ENCODE data around the gene LDLRAD3. TPM values are rescaled to one million over a fixed set of nuclear protein-coding genes. Genes with fewer than 3 reads are reported as not detected.

Gene LDLRAD3
- total RNA-seq, 1 experiment from 2014 or later, result 28.1 TPM

DNA sequence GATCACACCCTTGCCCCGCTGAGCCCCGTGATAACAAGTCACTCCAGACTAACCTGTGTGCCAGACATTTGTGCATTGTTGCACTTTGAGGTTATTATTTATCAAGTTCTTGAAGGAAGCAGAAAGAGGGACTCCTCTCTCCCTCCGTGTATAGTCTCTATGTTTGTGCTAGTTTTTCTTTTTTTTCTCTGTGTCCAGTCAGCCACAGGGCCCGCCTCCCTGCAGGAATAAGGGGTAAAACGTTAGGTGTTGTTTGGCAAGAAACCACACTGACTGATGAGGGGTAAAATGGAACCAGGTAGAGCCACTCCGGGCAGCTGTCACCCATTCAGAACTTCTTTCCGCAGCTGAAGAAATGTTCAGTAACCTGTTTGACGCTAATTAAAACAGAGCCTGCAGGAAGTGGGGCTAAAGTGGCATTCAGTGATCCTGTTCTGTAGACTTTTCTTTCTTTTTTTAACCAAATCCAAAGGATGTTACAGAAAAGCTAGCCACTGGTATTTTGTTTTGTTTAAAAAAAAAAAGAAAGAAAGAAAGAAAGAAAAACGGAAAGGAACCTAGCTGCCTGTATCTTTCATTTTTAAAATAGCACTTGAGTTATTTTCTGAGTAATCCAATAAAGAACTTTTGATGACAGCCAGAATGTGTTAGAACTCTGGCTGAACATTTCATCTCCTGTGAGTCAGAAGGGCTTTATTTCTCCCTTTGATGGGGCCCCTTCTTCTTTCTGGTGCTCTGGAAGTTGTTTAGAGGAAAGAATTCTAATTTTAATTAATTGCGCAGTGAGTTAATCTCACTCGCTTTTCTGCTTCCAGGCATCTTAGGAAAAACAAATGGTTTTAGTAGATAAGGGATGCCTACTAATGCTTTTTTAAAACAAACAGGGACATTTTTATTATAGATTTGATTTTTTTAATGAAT is 287.2 kb downstream of the LDLRAD3 start:
- Histone ChIP-seq H3K4me3 (ENCODE audit: low read depth in 2 of 2, low read length in 2 of 2) (no peak overlapping the region), H3K27me3 (ENCODE audit: control insufficient read depth, insufficient read depth, low read length) (no peaks in the 10 kb centered on the region), H3K27ac (ENCODE audit: low read length) (no peak overlapping the region), H3K36me3 (ENCODE audit: control insufficient read depth, insufficient read depth, low read length) (no peaks in the 10 kb centered on the region), H3K9me3 (ENCODE audit: control insufficient read depth, insufficient read depth, low read depth, low read length) (no peaks in the 10 kb centered on the region), H3K4me1 (ENCODE audit: control insufficient read depth, insufficient read depth, low read length) (no peaks in the 10 kb centered on the region)
- intact Hi-C loops (cut with micrococcal nuclease; ENCODE audit: unreplicated experiment), result no loop called here
- in situ Hi-C loops (cut with HindIII; ENCODE audit: low pct_unique_long_range_greater_than_20kb, low sequenced_read_pairs), result no loop called here
- ATAC-seq, result no peak
- TF ChIP-seq, protein P1, sequence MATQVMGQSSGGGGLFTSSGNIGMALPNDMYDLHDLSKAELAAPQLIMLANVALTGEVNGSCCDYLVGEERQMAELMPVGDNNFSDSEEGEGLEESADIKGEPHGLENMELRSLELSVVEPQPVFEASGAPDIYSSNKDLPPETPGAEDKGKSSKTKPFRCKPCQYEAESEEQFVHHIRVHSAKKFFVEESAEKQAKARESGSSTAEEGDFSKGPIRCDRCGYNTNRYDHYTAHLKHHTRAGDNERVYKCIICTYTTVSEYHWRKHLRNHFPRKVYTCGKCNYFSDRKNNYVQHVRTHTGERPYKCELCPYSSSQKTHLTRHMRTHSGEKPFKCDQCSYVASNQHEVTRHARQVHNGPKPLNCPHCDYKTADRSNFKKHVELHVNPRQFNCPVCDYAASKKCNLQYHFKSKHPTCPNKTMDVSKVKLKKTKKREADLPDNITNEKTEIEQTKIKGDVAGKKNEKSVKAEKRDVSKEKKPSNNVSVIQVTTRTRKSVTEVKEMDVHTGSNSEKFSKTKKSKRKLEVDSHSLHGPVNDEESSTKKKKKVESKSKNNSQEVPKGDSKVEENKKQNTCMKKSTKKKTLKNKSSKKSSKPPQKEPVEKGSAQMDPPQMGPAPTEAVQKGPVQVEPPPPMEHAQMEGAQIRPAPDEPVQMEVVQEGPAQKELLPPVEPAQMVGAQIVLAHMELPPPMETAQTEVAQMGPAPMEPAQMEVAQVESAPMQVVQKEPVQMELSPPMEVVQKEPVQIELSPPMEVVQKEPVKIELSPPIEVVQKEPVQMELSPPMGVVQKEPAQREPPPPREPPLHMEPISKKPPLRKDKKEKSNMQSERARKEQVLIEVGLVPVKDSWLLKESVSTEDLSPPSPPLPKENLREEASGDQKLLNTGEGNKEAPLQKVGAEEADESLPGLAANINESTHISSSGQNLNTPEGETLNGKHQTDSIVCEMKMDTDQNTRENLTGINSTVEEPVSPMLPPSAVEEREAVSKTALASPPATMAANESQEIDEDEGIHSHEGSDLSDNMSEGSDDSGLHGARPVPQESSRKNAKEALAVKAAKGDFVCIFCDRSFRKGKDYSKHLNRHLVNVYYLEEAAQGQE (IDR thresholded peaks at IDR 0.05; ENCODE audit: insufficient read depth in 1 of 2, low read depth in 2 of 2, low read length in 1 of 2), result no peak
- no peak for TF ChIP-seq POLR2AphosphoS5 (IDR thresholded peaks at IDR 0.05; ENCODE audit: low read depth, low read length)
- no peak for TF ChIP-seq TCF7L2 (IDR thresholded peaks at IDR 0.05; ENCODE audit: low read depth, low read length)
- TF ChIP-seq CTCF (IDR thresholded peaks at IDR 0.05), result no peak
- no peak for TF ChIP-seq SIN3A (IDR thresholded peaks at IDR 0.05; ENCODE audit: borderline replicate concordance, insufficient read depth, low read depth, low read length)
- POLR2A ChIA-PET, result no interaction called here
- BruUV-seq (replicated peaks), result TSS peak; percentile 73
- DNase-seq (ENCODE audit: low read depth, low spot score), result no peak
- CTCF ChIA-PET, result no interaction called here

GRCh38 chr11:36233204-36233603 is 289.3 kb downstream of the LDLRAD3 start:
- no peak for TF ChIP-seq CTCF (IDR thresholded peaks at IDR 0.05)
- no peak for TF ChIP-seq TCF7L2 (IDR thresholded peaks at IDR 0.05; ENCODE audit: low read depth, low read length)
- TF ChIP-seq, protein P1 (IDR thresholded peaks at IDR 0.05; ENCODE audit: insufficient read depth in 1 of 2, low read depth in 2 of 2, low read length in 1 of 2), result no peak
- TF ChIP-seq POLR2AphosphoS5 (IDR thresholded peaks at IDR 0.05; ENCODE audit: low read depth, low read length), result no peak
- no peak for TF ChIP-seq SIN3A (IDR thresholded peaks at IDR 0.05; ENCODE audit: borderline replicate concordance, insufficient read depth, low read depth, low read length)
- Histone ChIP-seq H3K27me3 (ENCODE audit: control insufficient read depth, insufficient read depth, low read length) (no peaks in the 10 kb centered on the region), H3K4me3 (ENCODE audit: low read depth in 2 of 2, low read length in 2 of 2) (no peak overlapping the region), H3K27ac (ENCODE audit: low read length) (no peak overlapping the region), H3K9me3 (ENCODE audit: control insufficient read depth, insufficient read depth, low read depth, low read length) (no peaks in the 10 kb centered on the region), H3K4me1 (ENCODE audit: control insufficient read depth, insufficient read depth, low read length) (no peaks in the 10 kb centered on the region), H3K36me3 (ENCODE audit: control insufficient read depth, insufficient read depth, low read length) (no peaks in the 10 kb centered on the region)
- ATAC-seq (no peak), DNase-seq (ENCODE audit: low read depth, low spot score) (no peak)
- intact Hi-C loops (cut with micrococcal nuclease; ENCODE audit: unreplicated experiment) (no loop called here), in situ Hi-C loops (cut with HindIII; ENCODE audit: low pct_unique_long_range_greater_than_20kb, low sequenced_read_pairs) (no loop called here)
- POLR2A ChIA-PET, result no interaction called here
- CTCF ChIA-PET, result interaction anchor here (0.7 kb wide), 1 partner anchor 401 kb away, joined by 7 read pairs; no protein-coding TSS in a partner anchor
- no TSS peak for BruUV-seq (replicated peaks)

Measured in Panc1 (cell line).